GM19455 (cell line): ENCODE results near the gene SPATC1L.
"Not testable (repeated sequence)": the region's sequence is repeated elsewhere in the genome, so short reads cannot be mapped to it uniquely, and the experiment has no call there.

Experiments
- ATAC-seq: cut with Tn5 transposase; IDR thresholded peaks from one replicate; pipeline ENCODE4 v1.9.1; 2021; ENCODE audit not compliant: unreplicated experiment

SPATC1L gene

GRCh38 chr21:46200877-46201803 is 16.9 kb upstream of the SPATC1L start:
- ATAC-seq: not testable (repeated sequence)

- ATAC-seq: no peak
Measured at GRCh38 chr21:46199436-46200373, 15.4 kb upstream of the SPATC1L start.

- ATAC-seq: no peak
Measured at GRCh38 chr21:46196733-46197132, 12.5 kb upstream of the SPATC1L start.

- no peak for ATAC-seq
Measured at GRCh38 chr21:46195595-46196195, 11.4 kb upstream of the SPATC1L start.

GRCh38 chr21:46194374-46195334 is 10.4 kb upstream of the SPATC1L start:
- ATAC-seq: no peak

GRCh38 chr21:46193829-46194373 is 9.6 kb upstream of the SPATC1L start:
- ATAC-seq: no peak

GRCh38 chr21:46191686-46192575 is 7.7 kb upstream of the SPATC1L start:
- no peak for ATAC-seq

GRCh38 chr21:46191257-46191685 is 7.0 kb upstream of the SPATC1L start:
- no peak for ATAC-seq

GRCh38 chr21:46190491-46191131 is 6.4 kb upstream of the SPATC1L start:
- ATAC-seq: no peak

- no peak for ATAC-seq
Measured at GRCh38 chr21:46189959-46190490, 5.8 kb upstream of the SPATC1L start.

GRCh38 chr21:46189213-46189958 is 5.1 kb upstream of the SPATC1L start:
- ATAC-seq: no peak

- no peak for ATAC-seq
Measured at GRCh38 chr21:46188226-46189212, 4.3 kb upstream of the SPATC1L start.

GRCh38 chr21:46187814-46188213 is 3.6 kb upstream of the SPATC1L start:
- ATAC-seq: no peak

GRCh38 chr21:46187261-46187660 is 3.0 kb upstream of the SPATC1L start:
- ATAC-seq: no peak

GRCh38 chr21:46185716-46186115 is 1.5 kb upstream of the SPATC1L start:
- ATAC-seq: no peak
